HG03565 (cell line): ENCODE data around the gene TMEM237.
"Not testable (repeated sequence)": the region's sequence is repeated elsewhere in the genome, so short reads cannot be mapped to it uniquely, and the experiment has no call there.

Experiments used
- ATAC-seq: cut with Tn5 transposase; IDR thresholded peaks from one replicate; pipeline ENCODE4 v1.9.1; 2021; ENCODE audit warnings: mild to moderate bottlenecking, moderate library complexity; ENCODE audit not compliant: unreplicated experiment

TMEM237 gene, protein sequence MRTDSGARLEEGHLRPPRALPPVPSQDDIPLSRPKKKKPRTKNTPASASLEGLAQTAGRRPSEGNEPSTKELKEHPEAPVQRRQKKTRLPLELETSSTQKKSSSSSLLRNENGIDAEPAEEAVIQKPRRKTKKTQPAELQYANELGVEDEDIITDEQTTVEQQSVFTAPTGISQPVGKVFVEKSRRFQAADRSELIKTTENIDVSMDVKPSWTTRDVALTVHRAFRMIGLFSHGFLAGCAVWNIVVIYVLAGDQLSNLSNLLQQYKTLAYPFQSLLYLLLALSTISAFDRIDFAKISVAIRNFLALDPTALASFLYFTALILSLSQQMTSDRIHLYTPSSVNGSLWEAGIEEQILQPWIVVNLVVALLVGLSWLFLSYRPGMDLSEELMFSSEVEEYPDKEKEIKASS

DNA sequence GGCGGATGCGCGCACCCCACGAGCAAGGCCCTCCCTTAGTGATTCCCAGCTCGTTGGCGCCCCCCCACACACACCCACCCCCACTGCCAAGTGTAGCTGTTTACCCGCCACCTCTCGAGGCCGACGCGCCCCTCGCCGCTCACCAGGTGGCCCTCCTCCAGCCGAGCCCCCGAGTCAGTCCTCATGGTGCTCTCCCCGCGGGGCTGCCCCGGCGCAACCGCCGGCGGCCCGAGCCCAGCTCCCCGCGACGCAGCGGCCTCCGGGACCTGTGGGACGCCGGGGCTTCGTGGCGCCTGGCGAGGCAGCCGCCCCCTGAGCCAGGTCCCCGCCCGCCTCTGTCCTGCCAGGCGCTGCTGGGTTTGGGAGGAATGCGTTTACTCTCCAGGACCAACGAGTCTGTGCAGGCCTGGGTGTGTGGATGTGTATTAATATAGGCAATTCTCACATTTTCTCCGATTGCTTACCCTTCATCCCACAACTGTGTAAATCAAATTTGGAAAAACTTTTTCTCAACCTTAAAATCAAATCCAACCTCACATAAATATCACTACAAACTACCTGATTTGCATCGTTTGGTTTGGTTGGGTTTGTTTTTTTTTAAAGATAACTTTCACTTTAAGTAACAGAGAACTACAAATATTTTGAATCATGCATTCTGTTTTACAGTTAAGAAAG is at the start of gene TMEM237:
TMEM237 (minus strand) TSS at position 288 of the 675 bp plus-strand sequence; CDS start at position 185, 103 bp downstream.
- peak; percentile 30 for ATAC-seq

DNA sequence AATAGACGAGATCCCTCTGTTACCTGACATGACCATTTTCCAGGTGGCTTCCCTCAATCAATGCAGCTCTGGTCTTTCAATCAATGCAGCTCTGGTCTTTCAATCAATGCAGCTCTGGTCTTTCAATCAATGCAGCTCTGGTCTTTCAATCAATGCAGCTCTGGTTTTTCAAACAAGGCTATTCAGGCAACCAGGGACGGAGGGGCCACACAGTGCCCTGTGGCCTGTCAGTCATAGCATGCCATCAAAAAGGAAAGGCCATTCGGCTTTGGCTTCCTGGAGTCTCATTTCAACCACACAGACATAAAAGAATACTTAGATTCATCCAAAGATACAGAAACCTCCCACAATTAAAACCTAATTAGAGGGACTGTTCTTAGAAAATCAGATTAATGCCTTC is 41.9 kb upstream of the TMEM237 start:
- ATAC-seq = no peak

DNA sequence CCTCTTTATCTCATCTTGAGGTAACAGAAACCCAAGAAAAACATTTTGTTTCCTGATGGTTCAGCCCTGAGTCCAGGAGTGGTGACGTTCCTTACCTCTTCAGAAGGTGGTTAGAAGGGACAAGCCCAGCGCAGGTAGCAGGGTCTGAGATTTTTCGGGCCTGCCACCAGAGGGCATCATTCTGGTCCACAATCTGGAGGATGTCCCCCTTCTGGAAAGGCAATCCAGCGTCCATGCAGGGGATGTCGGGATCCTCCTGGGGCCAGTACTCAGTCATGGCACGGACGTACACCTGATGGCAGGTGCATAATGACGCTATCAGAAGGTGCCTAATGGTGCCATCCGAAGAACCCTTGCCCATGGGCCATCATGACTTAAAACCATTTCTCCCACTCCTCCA is 37.4 kb upstream of the TMEM237 start:
- ATAC-seq = no peak

DNA sequence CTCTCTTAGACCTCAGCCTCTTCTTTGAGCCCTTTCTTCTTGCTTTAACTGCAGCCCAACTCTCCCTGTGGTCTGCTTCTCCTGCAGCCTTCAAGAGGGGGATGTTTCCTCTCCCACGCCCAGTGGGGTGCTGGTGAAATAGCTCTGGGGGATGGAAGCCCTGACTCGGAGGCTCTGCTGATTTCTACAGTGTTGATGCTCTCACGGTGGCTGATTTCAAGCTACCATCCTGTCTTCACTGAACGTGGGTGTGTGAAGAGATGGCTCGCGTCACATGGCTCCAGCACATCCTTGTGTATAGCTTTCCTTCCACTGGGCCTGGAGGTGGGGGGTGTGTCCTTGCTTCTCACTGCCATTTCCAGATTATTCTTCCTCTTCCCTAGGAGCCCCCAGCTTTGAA is 35.1 kb upstream of the TMEM237 start:
- no peak for ATAC-seq

DNA sequence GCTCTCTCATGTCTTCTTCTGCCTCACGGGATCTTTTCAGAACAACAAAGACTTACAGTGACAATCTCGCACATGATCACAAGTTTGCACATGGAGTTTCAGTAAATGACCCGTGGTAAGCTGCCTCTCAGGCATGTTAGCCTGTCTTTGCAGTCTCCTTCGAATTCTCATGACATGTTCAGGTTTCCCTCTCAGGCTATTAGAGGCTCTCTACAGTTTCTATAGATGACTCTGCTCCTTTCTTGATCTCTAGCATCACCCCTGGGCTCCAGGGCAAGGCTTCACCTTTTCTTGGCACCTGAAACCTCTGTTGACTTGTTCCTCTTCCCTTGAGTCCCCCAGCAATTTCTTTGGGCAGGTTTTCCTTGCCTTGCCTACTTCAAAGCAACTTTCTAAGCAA is 32.2 kb upstream of the TMEM237 start:
- ATAC-seq = no peak

DNA sequence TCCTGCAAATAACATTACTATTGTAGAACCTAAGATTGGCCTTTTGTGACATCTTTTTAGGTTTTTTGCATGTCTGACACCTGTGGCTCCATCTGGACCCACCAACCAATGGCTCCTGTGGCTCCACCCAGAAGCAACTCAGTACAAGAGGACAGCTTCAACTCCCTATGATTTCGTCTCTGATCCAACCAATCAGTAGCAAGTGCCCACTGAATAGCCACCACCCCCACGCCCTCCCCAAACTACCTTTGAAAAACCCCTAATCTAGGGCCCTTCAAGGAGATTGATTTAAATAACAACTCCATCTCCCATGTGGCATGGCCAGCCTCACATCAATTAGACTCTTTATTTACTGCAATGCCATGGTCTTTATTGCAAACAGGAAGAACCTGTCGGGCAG is 31.5 kb upstream of the TMEM237 start:
- ATAC-seq = no peak

DNA sequence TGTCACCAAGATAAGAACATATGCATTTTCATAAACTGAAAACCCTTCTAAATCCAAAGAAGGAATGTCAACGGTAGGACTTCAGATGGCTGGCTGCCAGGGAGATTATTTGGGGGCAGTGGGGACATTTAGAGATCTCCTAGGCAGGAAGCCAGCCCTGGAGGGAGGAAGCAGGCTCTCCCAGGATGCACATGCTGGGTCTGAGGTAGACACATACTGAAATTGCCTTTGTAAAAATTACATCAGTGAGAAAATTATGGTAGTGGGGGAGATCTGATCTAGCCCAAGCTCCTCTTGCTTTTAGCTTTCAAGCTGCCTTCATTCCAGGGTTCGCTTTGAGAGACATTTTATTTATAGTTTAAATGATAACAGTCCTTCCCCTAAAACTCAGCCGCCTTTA is 31.0 kb upstream of the TMEM237 start:
- no peak for ATAC-seq

DNA sequence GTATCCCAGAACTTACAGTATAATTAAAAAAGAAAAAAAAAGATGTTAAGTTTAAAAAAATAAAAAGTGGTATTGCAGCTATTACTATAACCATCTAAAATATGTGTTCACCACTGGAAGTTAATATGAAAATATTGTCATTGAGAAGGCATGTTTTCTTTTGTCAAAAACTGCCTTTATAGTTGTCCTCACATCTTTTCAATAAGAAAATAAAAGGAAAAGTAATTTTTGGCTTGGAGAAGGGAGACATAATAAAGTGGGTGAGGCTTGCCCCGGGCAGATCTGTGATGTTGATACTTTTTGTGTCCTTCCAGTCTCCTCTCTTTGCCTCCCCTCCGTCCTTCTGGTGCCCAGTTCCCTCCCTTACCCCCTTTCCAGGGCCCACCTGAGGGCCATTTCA is 30.2 kb upstream of the TMEM237 start:
- ATAC-seq = no peak

DNA sequence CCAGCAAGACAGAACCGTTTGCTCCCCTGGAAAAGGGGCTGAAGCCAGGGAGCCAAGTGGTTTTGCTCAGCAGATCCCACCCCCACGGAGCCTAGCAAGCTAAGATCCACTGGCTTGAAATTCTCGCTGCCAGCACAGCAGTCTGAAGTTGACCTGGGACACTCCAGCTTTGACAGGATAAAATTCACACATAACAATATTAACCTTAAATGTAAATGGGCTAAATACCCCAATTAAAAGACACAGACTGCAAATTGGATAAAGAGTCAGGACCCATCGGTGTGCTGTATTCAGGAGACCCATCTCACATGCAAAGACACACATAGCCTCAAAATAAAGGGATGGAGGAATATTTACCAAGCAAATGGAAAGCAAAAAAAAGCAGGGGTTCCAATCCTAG is 27.9 kb upstream of the TMEM237 start:
- ATAC-seq = not testable (repeated sequence)

DNA sequence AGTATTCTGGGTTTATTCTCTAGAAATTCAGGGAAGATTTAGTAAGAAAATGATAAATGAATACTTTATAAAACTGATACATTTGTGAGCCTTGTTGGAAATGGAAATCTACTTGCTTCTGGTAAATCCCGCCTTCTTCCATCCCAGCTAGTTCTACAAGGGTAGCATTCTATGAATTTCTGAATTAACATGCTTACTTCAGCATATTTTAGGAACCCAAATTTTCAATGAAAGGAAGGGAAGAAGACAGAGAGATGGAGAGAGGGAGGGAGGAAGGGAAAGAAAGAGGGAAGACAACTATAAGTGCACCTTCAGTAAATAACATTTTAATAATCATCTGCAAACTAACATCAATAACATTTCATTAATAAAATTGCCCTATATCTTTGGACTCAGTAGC is 26.6 kb upstream of the TMEM237 start:
- ATAC-seq = no peak

DNA sequence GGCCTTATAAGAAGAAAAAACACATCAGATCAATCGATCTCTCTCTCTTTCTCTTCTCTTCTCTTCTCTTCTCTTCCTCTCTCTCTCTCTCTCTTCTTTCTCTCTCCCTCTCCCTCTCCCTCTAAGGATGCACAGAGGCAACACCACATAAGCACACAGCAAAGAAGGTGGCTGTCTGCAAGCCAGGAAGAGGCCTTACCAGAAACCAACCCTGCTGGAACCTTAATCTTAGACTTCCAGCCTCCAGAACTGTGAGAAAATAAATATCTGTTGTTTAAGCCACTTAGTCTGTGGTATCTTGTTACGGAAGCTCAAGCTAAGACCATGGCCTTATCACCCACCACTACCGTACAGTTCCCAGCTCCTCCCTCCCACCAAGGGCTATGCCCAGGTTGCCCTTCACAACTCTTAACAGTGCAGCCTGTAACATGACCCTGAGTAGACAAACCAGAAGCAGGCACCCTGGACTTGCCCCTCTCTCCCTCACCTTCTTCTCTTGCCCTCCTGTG is 25.2 kb upstream of the TMEM237 start:
- no peak for ATAC-seq

DNA sequence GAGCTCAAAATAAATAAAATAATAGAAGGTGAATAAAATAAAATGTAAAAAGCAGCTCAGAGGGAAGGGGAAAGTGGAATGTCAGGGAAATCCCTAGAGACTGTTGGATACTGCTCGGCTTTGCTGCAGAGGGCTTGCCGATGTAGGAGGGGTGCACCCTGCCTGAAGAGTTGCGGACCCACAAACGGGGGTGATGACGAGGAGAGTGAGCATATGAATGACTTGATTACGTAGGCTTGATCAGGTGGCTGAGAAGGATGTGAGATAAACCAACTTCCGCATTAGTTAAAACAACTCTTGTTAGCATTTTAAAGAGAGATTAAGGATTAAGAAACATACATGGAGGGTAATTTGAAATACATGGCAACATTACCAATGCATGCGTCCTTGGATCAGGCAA is 21.0 kb upstream of the TMEM237 start:
- no peak for ATAC-seq

DNA sequence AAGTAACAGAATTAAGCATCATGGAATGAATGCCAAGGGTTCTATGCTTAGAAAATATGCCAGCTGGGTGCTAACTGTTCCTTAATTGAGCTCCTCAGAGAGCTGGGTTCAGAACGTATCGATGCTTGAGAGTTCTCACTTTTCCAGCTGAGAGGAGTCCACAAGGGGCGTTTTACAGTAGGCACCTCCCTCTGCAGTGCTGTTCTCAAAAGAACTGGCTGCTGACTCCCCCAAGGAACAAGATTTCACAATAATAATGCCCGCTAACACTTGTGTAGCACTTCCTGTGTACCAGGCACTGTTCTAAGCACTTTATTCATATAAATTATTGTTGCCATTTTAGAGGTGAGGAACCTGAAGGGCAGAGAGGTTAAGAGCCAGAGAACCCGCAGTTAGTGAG is 18.1 kb upstream of the TMEM237 start:
- no peak for ATAC-seq

DNA sequence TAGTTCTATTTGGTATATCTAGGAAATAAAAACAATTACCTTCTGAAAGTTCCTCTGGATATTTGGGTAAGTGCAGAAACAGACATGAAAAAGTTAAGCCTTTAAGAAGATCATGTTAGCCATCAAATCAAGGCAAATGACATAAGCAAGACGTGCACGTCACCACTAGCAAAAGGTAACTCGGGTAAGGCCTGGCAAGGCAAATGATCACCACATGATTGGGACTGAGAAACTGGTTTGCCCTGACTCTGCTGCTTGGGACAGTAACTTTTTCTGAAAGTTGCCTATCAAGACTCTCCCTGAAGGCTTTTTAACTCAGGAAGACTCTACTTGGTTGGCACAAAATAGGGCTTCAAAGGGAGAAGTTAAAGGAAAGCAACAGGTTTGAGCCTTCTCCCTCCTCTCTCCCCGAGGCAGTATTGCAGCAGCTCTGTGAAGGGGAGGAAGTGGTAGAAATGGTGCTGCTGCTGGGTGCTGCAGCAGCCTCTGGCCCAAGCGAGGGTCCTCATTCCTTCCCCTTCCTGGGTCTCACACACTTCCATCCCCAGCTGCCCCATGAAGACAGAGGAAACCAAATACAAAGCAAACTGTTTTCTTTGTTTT is 17.1 kb upstream of the TMEM237 start:
- no peak for ATAC-seq

DNA sequence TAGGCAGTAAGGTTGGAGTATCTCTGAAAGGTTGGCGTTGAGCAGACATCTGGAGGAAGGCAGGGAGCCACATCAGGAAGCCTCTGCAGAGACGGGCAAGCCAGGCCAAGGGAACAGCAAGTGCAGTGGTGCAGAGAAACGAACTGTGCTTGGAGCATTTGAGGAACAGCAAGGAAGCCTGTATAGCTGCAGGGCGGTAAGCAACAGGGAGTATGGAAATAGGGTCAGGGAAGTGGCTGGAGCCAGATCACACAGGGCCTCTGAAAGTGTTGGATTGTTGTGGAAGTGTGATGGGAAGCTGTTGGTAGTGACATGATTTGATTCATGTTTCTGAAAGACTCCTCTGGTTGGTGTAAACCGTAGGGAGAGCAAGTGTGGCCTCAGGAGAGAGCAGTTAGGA is 13.4 kb upstream of the TMEM237 start:
- no peak for ATAC-seq

DNA sequence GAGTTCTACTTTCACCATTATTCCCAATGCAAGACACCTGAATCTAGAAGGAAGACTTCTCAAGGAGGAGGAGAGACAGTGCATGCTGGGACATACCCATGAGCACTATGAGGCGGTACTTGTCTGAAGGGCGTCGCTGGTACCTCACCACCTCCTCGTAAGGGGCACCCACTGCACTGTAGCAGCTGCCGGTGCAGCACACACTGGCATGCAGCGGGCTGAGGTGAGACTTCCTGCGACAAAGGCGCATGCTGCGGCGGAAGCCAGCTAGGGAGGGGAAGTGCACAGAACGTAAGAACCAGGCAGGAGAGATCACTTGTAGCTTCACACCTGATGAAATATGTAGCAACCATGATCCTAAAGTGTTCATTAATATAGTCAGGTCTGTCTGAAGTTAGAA is 12.8 kb upstream of the TMEM237 start:
- no peak for ATAC-seq

DNA sequence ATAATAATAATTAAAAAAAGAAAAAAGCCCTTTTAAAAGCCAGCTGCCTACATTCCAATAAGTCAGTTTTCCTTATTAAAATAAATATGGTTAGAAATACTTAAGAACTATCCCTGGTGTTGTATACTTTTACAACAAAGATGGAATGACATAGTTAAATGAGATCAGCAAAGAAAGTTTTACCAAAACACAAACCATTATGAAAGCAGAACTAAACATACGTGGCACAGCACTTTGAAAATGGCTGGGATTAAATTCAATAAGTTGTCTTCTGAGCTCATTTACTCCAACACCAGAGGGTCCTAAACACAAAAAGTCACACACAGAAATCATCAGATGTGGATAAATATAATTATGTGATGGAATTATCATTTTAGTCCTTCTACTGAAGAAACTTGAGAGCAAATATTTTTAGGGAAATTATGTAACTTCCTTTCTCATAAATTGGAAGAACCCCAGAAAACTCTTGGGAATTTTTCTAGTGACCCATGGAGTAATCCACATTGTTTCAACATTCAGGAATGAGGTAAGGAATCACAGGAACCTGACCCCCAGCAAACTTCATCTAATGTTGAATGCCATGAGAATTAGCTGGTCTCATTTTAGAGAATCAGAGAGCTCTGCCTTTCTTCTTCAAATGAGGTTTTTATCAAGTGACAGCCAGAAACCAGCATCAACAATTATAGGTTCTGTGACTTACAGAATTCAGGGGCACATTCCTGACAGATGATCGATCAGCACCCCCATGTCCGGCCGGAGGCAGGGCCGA is 11.5 kb upstream of the TMEM237 start:
- no peak for ATAC-seq

DNA sequence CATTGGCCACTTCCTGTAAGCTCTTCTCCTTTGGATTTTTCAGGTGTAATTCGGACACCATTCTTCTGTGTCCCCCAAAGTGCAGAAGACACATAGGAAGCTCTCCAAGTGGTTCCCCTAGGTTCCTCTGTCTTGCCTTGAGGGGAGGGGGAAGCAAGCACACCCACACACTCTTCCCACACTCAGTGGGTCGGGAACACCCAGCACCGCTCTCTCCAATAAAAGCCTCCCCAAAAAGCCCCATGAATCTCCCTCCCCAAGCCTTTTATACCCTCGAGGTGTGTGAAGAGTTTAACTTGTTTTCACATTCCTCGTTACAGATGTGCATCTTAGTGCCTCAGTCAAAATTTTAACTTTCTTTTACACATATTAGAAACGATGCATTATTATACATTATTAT is 9.9 kb upstream of the TMEM237 start:
- no peak for ATAC-seq

DNA sequence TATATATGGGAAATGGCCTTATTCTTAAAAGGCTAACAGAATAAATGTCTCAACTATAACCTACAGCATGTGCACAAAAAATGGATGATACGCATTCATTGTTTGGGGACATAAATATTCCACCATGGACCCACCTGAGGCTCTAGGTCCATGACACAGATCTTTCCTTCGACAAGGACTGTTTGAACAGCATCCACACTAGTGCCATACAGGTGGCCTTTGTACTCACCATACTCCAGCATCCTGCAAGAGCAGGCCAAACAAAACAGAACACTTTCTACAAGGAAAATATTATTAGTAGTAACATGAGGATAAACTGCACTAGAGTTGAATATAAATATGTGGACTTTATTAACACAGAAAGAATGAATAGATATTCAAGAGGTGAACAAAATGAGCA is 6.1 kb upstream of the TMEM237 start:
- ATAC-seq = no peak

DNA sequence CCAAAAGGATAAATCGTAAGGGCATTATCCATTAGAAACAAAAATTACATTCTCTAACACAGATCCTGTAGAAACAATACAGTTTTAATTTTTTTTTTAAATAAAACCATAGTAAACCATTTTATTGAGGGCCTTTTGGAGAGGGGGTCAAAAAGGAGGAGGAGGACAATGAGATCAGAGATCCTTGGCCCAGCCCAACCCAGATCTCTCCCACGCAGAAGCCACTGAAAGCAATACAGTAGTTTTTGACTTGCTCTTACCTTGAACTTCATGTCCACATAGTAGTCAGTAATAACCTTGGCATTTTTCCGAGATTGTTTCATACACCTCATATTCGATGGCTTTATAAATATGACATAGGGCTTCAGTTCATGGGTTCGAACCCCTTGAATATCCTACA is 4.1 kb upstream of the TMEM237 start:
- no peak for ATAC-seq

DNA sequence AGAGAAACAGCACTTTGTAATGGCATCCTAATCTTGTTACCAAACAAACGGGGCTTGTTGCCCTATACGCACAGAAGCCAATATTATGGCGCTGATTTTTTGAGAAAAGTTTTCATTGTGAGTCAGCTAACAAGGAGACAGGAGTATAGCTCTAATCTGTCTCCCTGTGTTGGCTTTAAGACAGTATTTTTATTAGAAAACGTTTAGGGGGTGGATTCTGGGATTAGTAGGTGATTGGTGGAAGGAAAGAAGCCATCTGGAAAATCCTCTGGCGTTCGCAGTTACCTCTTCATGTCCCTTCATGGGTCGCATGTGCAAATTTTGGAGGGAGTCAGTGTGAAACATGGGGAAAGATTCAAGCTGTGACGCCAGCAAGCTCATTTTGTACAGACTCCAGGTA is 698 bp upstream of the TMEM237 start:
- no peak for ATAC-seq
